GM12865 (cell line): ENCODE data around the gene HAUS7.

Source experiments
- DNase-seq: peaks from one replicate; pipeline ENCODE4 v3.0.0; 2010; ENCODE audit warnings: low read depth
- H3K4me3 ChIP-seq: 2 replicates; pipeline ENCODE4 v1.5.1; 2011; ENCODE audit warnings: mild to moderate bottlenecking, low read depth, low read length, control low read depth
- TF ChIP-seq, protein P1 (sequence below): IDR thresholded peaks from 2 replicates; pipeline ENCODE4 v1.5.1; 2011; ENCODE audit warnings: low read length, control low read depth, low read depth, inconsistent platforms; ENCODE audit not compliant: insufficient read depth; ENCODE audit errors: missing control alignments

HAUS7 gene

DNA sequence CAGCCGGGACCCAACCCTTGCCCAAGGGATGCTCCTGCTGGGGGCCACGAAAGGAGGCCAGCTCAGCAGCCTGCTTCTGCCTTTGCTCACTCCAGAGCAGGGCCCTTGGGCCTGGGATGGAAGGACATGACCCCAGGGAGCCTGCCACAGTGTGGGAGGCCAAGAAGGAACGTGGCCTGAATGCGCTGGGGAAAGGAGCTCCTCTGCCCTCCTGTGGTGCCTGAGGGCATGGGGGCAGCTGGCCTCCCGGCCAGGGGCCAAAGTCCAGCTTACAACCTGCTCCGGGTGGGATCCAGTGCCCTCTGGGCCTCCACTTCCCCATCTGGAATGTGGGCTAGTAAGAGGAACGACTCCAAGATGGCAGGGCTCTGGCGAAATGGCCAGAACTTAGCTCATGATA, 45.1 kb upstream of the HAUS7 start:
- H3K4me3 ChIP-seq, result no peak overlapping the region
- DNase-seq, result no peak
- TF ChIP-seq, protein P1, sequence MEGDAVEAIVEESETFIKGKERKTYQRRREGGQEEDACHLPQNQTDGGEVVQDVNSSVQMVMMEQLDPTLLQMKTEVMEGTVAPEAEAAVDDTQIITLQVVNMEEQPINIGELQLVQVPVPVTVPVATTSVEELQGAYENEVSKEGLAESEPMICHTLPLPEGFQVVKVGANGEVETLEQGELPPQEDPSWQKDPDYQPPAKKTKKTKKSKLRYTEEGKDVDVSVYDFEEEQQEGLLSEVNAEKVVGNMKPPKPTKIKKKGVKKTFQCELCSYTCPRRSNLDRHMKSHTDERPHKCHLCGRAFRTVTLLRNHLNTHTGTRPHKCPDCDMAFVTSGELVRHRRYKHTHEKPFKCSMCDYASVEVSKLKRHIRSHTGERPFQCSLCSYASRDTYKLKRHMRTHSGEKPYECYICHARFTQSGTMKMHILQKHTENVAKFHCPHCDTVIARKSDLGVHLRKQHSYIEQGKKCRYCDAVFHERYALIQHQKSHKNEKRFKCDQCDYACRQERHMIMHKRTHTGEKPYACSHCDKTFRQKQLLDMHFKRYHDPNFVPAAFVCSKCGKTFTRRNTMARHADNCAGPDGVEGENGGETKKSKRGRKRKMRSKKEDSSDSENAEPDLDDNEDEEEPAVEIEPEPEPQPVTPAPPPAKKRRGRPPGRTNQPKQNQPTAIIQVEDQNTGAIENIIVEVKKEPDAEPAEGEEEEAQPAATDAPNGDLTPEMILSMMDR, result no peak

DNA sequence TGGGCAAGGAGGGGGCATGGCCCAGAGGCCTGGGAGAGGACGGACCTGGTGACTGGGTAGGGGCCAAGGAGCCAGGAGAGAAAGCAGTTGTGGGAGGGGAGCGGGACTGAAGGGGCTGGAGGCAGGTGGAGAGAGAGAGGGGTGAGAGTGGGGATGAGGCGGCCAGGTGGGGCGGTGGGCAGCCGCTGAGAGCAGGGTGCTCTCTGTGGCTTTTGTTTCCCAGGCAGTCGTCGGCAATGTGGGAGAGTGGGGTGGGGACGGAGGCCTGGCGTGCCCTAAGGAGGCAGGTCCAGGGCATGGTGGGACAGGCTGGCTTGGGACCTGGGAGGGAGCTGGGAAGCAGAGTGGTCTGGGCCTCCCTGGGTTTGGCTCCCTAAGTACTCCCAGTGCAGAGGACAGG, 43.9 kb upstream of the HAUS7 start:
- no peak overlapping the region for H3K4me3 ChIP-seq
- TF ChIP-seq, protein P1, result no peak
- no peak for DNase-seq

DNA sequence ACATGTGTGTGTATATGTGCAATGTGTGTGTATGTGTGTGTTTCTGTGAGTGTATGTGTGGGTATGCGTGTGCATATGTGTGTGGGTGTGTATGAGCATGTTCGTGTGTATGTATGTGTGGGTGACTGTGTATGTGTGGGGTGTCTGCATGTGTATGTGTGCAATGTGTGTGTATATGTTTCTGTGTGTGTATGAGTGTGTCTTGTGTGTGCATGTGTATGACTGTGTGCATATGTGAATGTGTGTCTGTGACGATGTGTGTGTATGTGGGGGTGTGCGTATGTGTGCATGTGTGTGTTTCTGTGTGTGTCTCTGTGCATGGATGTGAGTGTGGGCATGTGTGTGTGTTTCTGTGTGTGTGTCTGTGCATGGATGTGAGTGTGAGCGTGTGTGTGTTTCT, 42.9 kb upstream of the HAUS7 start:
- DNase-seq, result no peak
- TF ChIP-seq, protein P1, result no peak
- H3K4me3 ChIP-seq, result no peak overlapping the region

DNA sequence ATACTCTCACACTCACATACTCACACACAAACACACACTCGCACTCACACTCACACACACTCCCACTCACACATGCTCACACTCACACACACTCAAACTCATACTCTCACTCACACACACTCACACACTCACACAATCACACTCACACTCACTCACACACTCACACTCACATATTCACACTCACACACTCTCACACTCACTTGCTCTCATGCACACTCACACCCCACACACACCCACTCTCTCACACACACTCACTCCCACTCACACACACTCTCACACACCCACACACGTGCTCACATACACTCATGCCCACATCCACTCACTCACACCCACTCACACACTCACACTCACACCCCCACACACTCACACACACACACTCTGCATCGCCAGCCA, 42.1 kb upstream of the HAUS7 start:
- no peak overlapping the region for H3K4me3 ChIP-seq
- TF ChIP-seq, protein P1, result no peak
- no peak for DNase-seq

DNA sequence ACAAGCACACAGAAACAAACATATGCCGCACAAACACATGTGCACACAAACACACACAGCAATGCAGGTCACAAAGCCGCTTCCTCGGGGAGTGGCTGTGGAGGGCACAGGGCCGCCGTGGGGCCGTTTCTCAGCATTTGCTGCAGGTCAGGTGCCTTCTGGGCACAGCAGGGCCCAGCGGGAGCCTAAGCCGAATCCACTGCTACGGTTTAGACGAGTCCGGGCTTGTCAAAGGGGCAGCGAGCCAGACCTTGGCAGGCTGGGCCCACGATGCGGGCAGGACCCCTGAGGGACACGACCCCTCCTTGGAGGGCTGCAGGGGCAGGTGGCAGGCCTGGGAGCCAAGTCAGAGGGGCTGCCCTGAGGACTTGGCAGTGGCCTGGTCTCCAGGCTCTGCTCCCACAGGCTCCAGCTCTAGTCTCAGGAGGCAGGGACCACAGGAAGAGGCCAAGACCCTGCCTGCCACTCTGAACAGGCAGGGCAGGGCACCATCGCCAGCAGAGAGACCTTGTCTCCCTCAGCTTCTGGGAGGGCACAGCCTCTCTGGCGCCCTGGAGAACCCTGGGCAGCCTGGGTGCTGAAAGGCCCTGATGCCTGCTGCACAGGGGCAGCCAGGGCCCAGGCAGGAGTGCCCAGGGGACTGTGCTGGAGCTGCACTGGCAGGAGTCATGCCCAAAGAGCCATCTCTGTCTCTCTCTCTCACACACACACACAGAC, 41.6 kb upstream of the HAUS7 start:
- DNase-seq, result no peak
- H3K4me3 ChIP-seq, result no peak overlapping the region
- TF ChIP-seq, protein P1, result no peak

DNA sequence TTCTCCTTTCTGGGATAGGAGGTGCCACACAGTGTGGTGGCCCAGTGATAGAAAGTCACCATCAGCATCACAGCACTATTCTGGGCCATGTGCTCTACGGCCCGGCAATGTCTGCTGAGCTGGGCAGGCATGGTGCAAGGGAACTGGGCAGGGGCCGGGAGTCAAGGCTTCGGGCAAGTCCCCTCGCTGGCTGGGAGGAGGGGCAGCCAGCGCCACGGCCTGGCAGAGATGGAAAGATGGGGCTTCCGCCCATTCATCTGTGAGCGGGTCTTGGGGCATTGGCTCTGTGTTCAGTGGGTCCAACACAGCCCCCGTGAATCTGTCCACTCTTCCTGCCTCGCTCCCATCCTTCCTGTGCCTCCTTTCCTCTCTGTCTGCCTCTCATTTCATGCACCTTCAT, 40.0 kb upstream of the HAUS7 start:
- TF ChIP-seq, protein P1, result no peak

DNA sequence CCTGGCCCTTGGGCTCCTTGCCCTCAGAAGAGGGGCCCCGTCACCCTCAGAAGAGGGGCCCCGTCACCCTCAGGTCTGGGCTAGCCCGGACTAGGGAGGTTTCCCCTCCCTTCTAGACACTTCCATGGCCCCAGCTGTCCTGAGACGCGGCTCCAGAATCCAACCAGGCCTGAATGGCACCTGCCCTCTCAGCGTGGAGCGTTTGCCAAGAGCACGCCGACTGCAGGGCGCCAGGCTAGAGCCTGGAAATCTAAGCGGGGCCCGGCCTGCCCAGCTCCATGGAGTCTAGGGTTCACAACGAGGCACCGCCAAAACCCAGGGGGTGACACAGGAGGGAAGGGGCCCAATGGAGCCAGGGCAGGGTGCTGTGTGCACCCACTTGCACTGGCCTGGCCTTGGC, 39.2 kb upstream of the HAUS7 start:
- DNase-seq, result no peak
- TF ChIP-seq, protein P1, result no peak
- no peak overlapping the region for H3K4me3 ChIP-seq

More for the DNA sequence above, 40.0 kb upstream of the HAUS7 start:
- H3K4me3 ChIP-seq, result no peak overlapping the region
- DNase-seq, result no peak
